OCI-LY3 (cell line): Measurements from ENCODE around the gene RHOT2.

Source experiments
- EZH2phosphoT487 ChIP-seq: fragments of 200-600 bp; shearing (Covaris generic); IDR thresholded peaks from 2 replicates; pipeline ENCODE4 v1.6.1; 2018; ENCODE audit warnings: antibody characterized with exemption, mixed run types, low read depth
- TF ChIP-seq, protein P1 (sequence below): fragments of 200-600, 300-600 bp; sonication (generic); IDR thresholded peaks from 2 replicates; pipeline ENCODE4 v1.5.1; 2014; ENCODE audit warnings: antibody characterized with exemption, low read length, low read depth

DNA sequence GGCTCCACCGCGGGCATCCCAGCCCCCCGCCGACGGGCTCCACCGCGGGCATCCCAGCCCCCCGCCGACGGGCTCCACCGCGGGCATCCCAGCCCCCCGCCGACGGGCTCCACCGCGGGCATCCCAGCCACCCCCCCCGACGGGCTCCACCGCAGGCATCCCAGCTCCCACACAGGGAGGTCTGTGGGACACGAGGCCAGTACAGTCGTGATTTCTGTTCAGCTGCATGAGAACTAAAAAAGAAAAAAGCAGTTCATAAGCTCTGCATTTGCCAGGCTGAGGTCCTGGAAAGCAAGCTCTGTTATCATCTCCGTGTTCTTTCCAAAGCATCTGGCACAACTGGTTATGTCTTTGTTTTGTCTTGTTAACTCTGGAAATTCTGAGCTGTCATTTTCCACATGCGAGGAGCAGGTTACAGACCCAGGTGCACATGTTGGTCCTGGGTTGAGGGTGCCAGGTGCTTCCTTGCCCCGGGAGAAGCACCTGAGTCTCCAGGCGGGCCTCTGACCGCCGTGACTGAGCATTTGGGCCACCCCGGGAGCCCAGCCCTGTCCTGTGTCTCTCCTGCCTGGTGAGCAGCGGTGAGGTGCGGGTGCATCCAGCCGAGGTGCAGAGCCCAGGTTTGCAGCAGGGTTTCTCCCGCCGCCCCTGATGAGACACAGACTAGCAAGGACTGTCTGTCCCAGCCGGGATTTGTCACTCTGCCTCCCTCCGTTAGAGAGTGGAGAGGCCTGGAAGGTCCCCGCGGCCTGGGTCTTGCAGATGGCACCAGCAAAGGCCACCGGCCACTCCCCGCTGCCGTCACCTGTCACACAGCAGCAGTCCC is 47.0 kb upstream of the RHOT2 start:
- TF ChIP-seq, protein P1, sequence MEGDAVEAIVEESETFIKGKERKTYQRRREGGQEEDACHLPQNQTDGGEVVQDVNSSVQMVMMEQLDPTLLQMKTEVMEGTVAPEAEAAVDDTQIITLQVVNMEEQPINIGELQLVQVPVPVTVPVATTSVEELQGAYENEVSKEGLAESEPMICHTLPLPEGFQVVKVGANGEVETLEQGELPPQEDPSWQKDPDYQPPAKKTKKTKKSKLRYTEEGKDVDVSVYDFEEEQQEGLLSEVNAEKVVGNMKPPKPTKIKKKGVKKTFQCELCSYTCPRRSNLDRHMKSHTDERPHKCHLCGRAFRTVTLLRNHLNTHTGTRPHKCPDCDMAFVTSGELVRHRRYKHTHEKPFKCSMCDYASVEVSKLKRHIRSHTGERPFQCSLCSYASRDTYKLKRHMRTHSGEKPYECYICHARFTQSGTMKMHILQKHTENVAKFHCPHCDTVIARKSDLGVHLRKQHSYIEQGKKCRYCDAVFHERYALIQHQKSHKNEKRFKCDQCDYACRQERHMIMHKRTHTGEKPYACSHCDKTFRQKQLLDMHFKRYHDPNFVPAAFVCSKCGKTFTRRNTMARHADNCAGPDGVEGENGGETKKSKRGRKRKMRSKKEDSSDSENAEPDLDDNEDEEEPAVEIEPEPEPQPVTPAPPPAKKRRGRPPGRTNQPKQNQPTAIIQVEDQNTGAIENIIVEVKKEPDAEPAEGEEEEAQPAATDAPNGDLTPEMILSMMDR = no peak
- TF ChIP-seq EZH2phosphoT487 = no peak
